Uterus (tissue), 2 donors: ENCODE results near the gene LY6G6F.

ENCODE experiments used
- CTCF ChIP-seq, 4 experiments: fragments of 200-600 bp in 2 of 4; fragments of 450-650 bp in 2 of 4; sonication (generic) in 2 of 4; IDR thresholded peaks; one replicate each; pipeline ENCODE4 v1.5.1; 2016 to 2019; ENCODE audit warnings: antibody characterized with exemption in 4 of 4, mild to moderate bottlenecking in 2 of 4, moderate library complexity in 1 of 4
- POLR2A ChIP-seq, 2 donors: fragments of 450-650 bp; IDR thresholded peaks; one replicate each; pipeline ENCODE4 v1.6.1; 2016; ENCODE audit warnings: antibody characterized with exemption in 2 of 2, mild to moderate bottlenecking in 1 of 2, moderate library complexity in 1 of 2

DNA sequence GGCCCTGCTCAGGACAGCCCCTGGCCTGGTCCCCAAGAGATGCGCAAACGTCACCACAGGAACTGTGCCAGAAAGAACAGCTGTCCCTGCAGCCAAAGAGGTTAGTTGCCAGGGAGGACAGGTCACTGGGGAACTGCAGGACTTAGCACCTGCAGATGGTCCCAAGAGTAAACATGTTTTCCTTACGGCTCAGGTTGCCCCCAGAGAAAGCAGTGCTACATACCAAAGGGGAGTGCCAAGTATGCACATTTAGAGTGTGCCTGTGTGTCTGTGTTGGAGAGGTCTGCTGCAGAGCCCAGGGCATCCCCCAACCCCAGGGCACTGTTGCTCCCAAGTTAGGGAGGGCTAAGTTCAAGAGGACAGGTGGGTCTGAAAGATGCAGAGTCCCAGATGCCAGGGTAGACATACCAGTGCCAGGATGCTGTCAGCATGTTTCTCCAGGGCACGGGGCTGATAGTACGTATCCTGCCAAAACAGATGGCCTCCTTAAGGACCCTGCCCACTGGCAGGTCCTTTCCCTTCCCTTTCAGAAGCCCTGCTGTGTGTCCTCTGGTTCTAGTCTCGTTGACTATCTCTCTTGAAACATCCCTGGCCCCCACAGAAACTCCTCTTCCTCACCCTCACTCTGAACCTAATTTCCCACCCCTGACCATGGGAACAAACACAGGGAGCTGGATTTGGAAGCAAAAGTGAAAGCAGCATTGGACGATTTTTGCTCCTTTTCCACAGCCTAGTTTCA lies 4.8 kb upstream of the LY6G6F start:
- TF ChIP-seq POLR2A (IDR thresholded peaks at IDR 0.05) (no peak), CTCF (IDR thresholded peaks at IDR 0.05) (no peak)
